ENCODE measurements around the gene KXD1. TPM values are rescaled to one million over a fixed set of nuclear protein-coding genes. Genes with fewer than 3 reads are reported as not detected.

The KXD1 gene
- total and polyA plus RNA-seq, 2 experiments from 2014 or later: 110 to 129 TPM

DNA sequence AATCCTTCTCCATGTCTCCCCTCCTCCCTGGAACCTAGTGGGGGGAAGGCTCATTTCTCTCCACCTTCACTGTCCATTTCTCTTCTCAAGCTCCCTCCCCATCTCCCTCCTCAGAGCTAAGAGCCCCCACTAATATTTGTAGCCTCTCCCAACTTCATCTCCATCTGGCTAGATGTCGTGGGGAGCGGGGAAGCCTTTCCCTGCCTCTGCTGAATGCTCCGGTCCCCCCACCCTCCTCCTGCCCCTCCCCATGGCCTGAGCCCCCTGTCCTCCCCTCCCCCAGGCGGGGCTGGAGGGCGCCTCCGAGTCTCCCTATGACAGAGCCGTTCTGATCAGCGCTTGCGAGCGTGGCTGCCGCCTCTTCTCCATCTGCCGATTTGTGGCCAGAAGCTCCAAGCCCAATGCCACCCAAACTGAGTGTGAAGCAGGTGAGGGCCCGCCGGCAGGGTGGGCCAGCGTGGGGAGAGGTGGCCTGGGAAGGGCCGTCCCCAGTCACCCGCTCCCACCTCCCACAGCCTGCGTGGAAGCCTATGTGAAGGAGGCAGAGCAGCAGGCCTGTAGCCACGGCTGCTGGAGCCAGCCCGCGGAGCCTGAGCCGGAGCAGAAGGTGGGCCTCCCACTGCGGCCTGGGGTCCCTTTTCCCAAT, 56.0 kb downstream of the KXD1 start:
- no peaks in the 10 kb centered on the region for H3K4me1 ChIP-seq (ENCODE audit: insufficient read depth)
- H3K9ac ChIP-seq: no peak overlapping the region
- no peak overlapping the region for H3K4me2 ChIP-seq (ENCODE audit: unreplicated experiment)
- no peaks in the 10 kb centered on the region for H3K9me3 ChIP-seq (ENCODE audit: low read depth)
- no peaks in the 10 kb centered on the region for H3K79me2 ChIP-seq (ENCODE audit: insufficient read depth)
- H3K9me2 ChIP-seq (ENCODE audit: insufficient read depth): no peaks in the 10 kb centered on the region
- no peak overlapping the region for H3K4me3 ChIP-seq
- in situ Hi-C loops (cut with MboI): no loop called here
- no peak overlapping the region for H2AFZ ChIP-seq
- H4K20me1 ChIP-seq (ENCODE audit: insufficient read depth): no peaks in the 10 kb centered on the region
- no peak overlapping the region for H3K27ac ChIP-seq
- DNase-seq: no peak
- WGBS, 2 experiments (ENCODE audit: low coverage in 1 of 2, low lambda C conversion rate in 2 of 2, missing lambda C conversion rate in 2 of 2): 32% methylated on average over 21 to 22 of the region's 23 CpGs
- peaks cover 65% of the 10 kb centered on the region for H3K27me3 ChIP-seq (replicated peaks; ENCODE audit: insufficient read depth)
- TF ChIP-seq EZH2 (IDR thresholded peaks at IDR 0.05; ENCODE audit: insufficient read depth, poor library complexity, severe bottlenecking): no peak
- no peak for TF ChIP-seq EZH2phosphoT487 (IDR thresholded peaks at IDR 0.05; ENCODE audit: insufficient read depth, low read depth)
- H3K36me3 ChIP-seq (ENCODE audit: low read depth): no peaks in the 10 kb centered on the region
- H3F3A ChIP-seq (ENCODE audit: insufficient read depth): 0 out of 2 replicates have a peak, but pooled peaks cover under 1% of the 10 kb centered on the region

DNA sequence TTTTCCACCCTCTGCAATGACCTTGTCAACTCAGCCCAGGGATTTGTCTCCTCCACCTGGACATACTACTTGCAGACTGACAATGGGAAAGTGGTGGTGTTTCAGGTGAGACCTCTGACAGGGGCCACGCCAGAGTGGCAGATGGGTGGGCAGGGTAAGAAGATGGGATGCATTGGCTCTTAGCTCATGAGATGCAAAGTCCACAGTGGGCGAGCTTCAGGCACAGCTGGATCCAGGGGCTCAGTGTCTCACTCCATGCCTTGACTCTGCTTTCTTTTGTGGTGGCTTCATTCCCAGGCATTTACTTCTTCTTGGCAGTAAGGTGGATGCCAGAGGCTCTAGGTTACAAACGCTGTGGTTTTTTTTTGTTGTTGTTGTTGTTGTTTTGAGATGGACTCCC, 58.4 kb downstream of the KXD1 start:
- no peak overlapping the region for H2AFZ ChIP-seq
- H3K79me2 ChIP-seq (ENCODE audit: insufficient read depth): no peaks in the 10 kb centered on the region
- no peak overlapping the region for H3K4me3 ChIP-seq
- no peak overlapping the region for H3K27ac ChIP-seq
- in situ Hi-C loops (cut with MboI): no loop called here
- no peaks in the 10 kb centered on the region for H4K20me1 ChIP-seq (ENCODE audit: insufficient read depth)
- H3K27me3 ChIP-seq (replicated peaks; ENCODE audit: insufficient read depth): peaks cover 42% of the 10 kb centered on the region
- no peak for DNase-seq
- 43 to 47% methylated on average over 3 of the region's 3 CpGs for WGBS, 2 experiments (ENCODE audit: low coverage in 1 of 2, low lambda C conversion rate in 2 of 2, missing lambda C conversion rate in 2 of 2)
- no peaks in the 10 kb centered on the region for H3K4me1 ChIP-seq (ENCODE audit: insufficient read depth)
- H3K9me3 ChIP-seq (ENCODE audit: low read depth): no peaks in the 10 kb centered on the region
- H3K9ac ChIP-seq: no peak overlapping the region
- no peak overlapping the region for H3K4me2 ChIP-seq (ENCODE audit: unreplicated experiment)
- H3F3A ChIP-seq (ENCODE audit: insufficient read depth): no peaks in the 10 kb centered on the region
- H3K36me3 ChIP-seq (ENCODE audit: low read depth): no peaks in the 10 kb centered on the region
- TF ChIP-seq EZH2 (IDR thresholded peaks at IDR 0.05; ENCODE audit: insufficient read depth, poor library complexity, severe bottlenecking) (no peak), EZH2phosphoT487 (IDR thresholded peaks at IDR 0.05; ENCODE audit: insufficient read depth, low read depth) (no peak)
- H3K9me2 ChIP-seq (ENCODE audit: insufficient read depth): no peaks in the 10 kb centered on the region

DNA sequence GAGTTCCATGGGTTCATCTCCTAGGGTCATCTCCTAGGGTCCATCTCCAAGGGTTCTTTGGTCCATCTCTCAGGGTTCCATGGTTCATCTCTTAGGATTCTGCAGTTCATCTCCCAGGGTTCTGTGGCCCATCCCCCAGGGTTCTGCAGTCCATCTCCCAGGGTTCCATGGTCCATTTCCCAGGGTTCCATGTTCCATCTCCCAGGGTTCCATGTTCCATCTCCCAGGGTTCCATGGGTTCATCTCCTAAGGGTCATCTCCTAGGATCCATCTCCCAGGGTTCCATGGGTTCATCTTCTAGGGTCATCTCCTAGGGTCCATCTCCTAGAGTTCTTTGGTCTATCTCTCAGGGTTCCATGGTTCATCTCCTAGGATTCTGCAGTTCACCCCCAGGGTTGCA, 59.9 kb downstream of the KXD1 start:
- TF ChIP-seq EZH2phosphoT487 (IDR thresholded peaks at IDR 0.05; ENCODE audit: insufficient read depth, low read depth) (no peak), EZH2 (IDR thresholded peaks at IDR 0.05; ENCODE audit: insufficient read depth, poor library complexity, severe bottlenecking) (no peak)

DNA sequence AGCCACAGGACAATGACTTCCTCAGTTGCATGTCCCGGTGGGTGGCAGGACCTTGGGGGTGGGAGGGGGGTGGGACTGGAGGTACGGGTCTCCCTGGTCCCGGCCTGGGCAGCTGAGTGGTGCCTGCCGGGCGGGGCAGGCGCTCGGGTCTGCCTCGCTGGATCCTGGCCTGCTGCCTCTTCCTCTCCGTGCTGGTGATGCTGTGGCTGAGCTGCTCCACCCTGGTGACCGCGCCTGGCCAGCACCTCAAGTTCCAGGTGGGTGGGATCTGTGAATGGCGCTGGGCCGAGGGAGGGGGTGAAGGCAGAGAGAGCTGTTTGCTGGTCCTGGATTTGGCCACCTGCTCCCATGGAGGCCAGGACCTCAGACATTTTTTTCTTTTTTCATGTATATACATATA, 60.6 kb downstream of the KXD1 start:
- Histone ChIP-seq H2AFZ (no peak overlapping the region), H3K4me3 (no peak overlapping the region), H3F3A (ENCODE audit: insufficient read depth) (no peaks in the 10 kb centered on the region), H3K9me3 (ENCODE audit: low read depth) (no peaks in the 10 kb centered on the region), H3K27ac (no peak overlapping the region), H3K4me1 (ENCODE audit: insufficient read depth) (no peaks in the 10 kb centered on the region), H4K20me1 (ENCODE audit: insufficient read depth) (no peaks in the 10 kb centered on the region), H3K9ac (no peak overlapping the region), H3K36me3 (ENCODE audit: low read depth) (no peaks in the 10 kb centered on the region), H3K9me2 (ENCODE audit: insufficient read depth) (no peaks in the 10 kb centered on the region), H3K79me2 (ENCODE audit: insufficient read depth) (no peaks in the 10 kb centered on the region), H3K27me3 (replicated peaks; ENCODE audit: insufficient read depth) (peaks cover 23% of the 10 kb centered on the region), H3K4me2 (ENCODE audit: unreplicated experiment) (no peak overlapping the region)
- 75 to 81% methylated on average over 6 to 12 of the region's 13 CpGs for WGBS, 2 experiments (ENCODE audit: low coverage in 1 of 2, low lambda C conversion rate in 2 of 2, missing lambda C conversion rate in 2 of 2)
- no peak for DNase-seq
- in situ Hi-C loops (cut with MboI): no loop called here
- TF ChIP-seq EZH2phosphoT487 (IDR thresholded peaks at IDR 0.05; ENCODE audit: insufficient read depth, low read depth) (no peak), EZH2 (IDR thresholded peaks at IDR 0.05; ENCODE audit: insufficient read depth, poor library complexity, severe bottlenecking) (no peak)

More for the DNA sequence above, 59.9 kb downstream of the KXD1 start:
- Histone ChIP-seq H3K4me3 (no peak overlapping the region), H3K4me1 (ENCODE audit: insufficient read depth) (no peaks in the 10 kb centered on the region), H3K4me2 (ENCODE audit: unreplicated experiment) (no peak overlapping the region), H3K9ac (no peak overlapping the region), H2AFZ (no peak overlapping the region), H3K9me2 (ENCODE audit: insufficient read depth) (no peaks in the 10 kb centered on the region), H3F3A (ENCODE audit: insufficient read depth) (no peaks in the 10 kb centered on the region), H3K27me3 (replicated peaks; ENCODE audit: insufficient read depth) (peaks cover 29% of the 10 kb centered on the region), H4K20me1 (ENCODE audit: insufficient read depth) (no peaks in the 10 kb centered on the region), H3K79me2 (ENCODE audit: insufficient read depth) (no peaks in the 10 kb centered on the region), H3K27ac (no peak overlapping the region), H3K9me3 (ENCODE audit: low read depth) (no peaks in the 10 kb centered on the region), H3K36me3 (ENCODE audit: low read depth) (no peaks in the 10 kb centered on the region)
- in situ Hi-C loops (cut with MboI): no loop called here
- no peak for DNase-seq

Other genes with a start within 250 kb of the KXD1 start
- 167 and 203 TPM in 2 replicates for gene LSM4, start 234.8 kb upstream of the KXD1 start, total RNA-seq (2014; rRNA removed; shearing (Covaris generic))
- 200 and 208 TPM in 2 replicates for gene LSM4, start 234.8 kb upstream of the KXD1 start, polyA plus RNA-seq (2016; fragmentation: Nextera tagmentation; extraction: Ambion mirVana)
- 12.0 and 20.5 TPM in 2 replicates for gene PGPEP1, start 217.3 kb upstream of the KXD1 start, total RNA-seq (2014; rRNA removed; shearing (Covaris generic))
- 9.4 and 14.5 TPM in 2 replicates for gene PGPEP1, start 217.3 kb upstream of the KXD1 start, polyA plus RNA-seq (2016; fragmentation: Nextera tagmentation; extraction: Ambion mirVana)
- gene GDF15, start 171.7 kb upstream of the KXD1 start, total RNA-seq (2014; rRNA removed; shearing (Covaris generic)): 27.7 and 33.3 TPM in 2 replicates
- 32.7 and 36.0 TPM in 2 replicates for gene GDF15, start 171.7 kb upstream of the KXD1 start, polyA plus RNA-seq (2016; fragmentation: Nextera tagmentation; extraction: Ambion mirVana)
- not detected in 2 replicates for gene LRRC25, start 160.2 kb upstream of the KXD1 start, total RNA-seq (2014; rRNA removed; shearing (Covaris generic))
- not detected in 2 replicates for gene LRRC25, start 160.2 kb upstream of the KXD1 start, polyA plus RNA-seq (2016; fragmentation: Nextera tagmentation; extraction: Ambion mirVana)
- 156 and 169 TPM in 2 replicates for gene SSBP4, start 138.5 kb upstream of the KXD1 start, total RNA-seq (2014; rRNA removed; shearing (Covaris generic))
- 46.5 and 46.9 TPM in 2 replicates for gene SSBP4, start 138.5 kb upstream of the KXD1 start, polyA plus RNA-seq (2016; fragmentation: Nextera tagmentation; extraction: Ambion mirVana)
- 5.5 and 8.9 TPM in 2 replicates for gene ISYNA1, start 119.7 kb upstream of the KXD1 start, total RNA-seq (2014; rRNA removed; shearing (Covaris generic))
- gene ISYNA1, start 119.7 kb upstream of the KXD1 start, polyA plus RNA-seq (2016; fragmentation: Nextera tagmentation; extraction: Ambion mirVana): 12.3 and 17.2 TPM in 2 replicates
- gene ELL, start 35.8 kb upstream of the KXD1 start, total RNA-seq (2014; rRNA removed; shearing (Covaris generic)): 22.1 and 24.2 TPM in 2 replicates
- 16.4 and 17.1 TPM in 2 replicates for gene ELL, start 35.8 kb upstream of the KXD1 start, polyA plus RNA-seq (2016; fragmentation: Nextera tagmentation; extraction: Ambion mirVana)
- gene FKBP8, start 14.3 kb upstream of the KXD1 start, total RNA-seq (2014; rRNA removed; shearing (Covaris generic)): 419 and 466 TPM in 2 replicates
- gene FKBP8, start 14.3 kb upstream of the KXD1 start, polyA plus RNA-seq (2016; fragmentation: Nextera tagmentation; extraction: Ambion mirVana): 195 and 208 TPM in 2 replicates
- 647 and 755 TPM in 2 replicates for gene UBA52, start 14.0 kb downstream of the KXD1 start, total RNA-seq (2014; rRNA removed; shearing (Covaris generic))
- 708 and 711 TPM in 2 replicates for gene UBA52, start 14.0 kb downstream of the KXD1 start, polyA plus RNA-seq (2016; fragmentation: Nextera tagmentation; extraction: Ambion mirVana)
- gene REX1BD, start 30.9 kb downstream of the KXD1 start, total RNA-seq (2014; rRNA removed; shearing (Covaris generic)): 79.9 and 133 TPM in 2 replicates
- 103 and 105 TPM in 2 replicates for gene REX1BD, start 30.9 kb downstream of the KXD1 start, polyA plus RNA-seq (2016; fragmentation: Nextera tagmentation; extraction: Ambion mirVana)
- gene CRLF1, start 48.9 kb downstream of the KXD1 start, total RNA-seq (2014; rRNA removed; shearing (Covaris generic)): 40.0 and 59.2 TPM in 2 replicates
- gene CRLF1, start 48.9 kb downstream of the KXD1 start, polyA plus RNA-seq (2016; fragmentation: Nextera tagmentation; extraction: Ambion mirVana): 8.6 and 9.9 TPM in 2 replicates
- 0.13 and 0.97 TPM in 2 replicates for gene TMEM59L, start 55.0 kb downstream of the KXD1 start, total RNA-seq (2014; rRNA removed; shearing (Covaris generic))
- gene TMEM59L, start 55.0 kb downstream of the KXD1 start, polyA plus RNA-seq (2016; fragmentation: Nextera tagmentation; extraction: Ambion mirVana): 2.1 and 3.4 TPM in 2 replicates
- gene KLHL26, start 79.2 kb downstream of the KXD1 start, total RNA-seq (2014; rRNA removed; shearing (Covaris generic)): 5.7 and 6.4 TPM in 2 replicates
- 2.8 and 2.9 TPM in 2 replicates for gene KLHL26, start 79.2 kb downstream of the KXD1 start, polyA plus RNA-seq (2016; fragmentation: Nextera tagmentation; extraction: Ambion mirVana)
- 1.2 and 1.4 TPM in 2 replicates for gene CRTC1, start 125.8 kb downstream of the KXD1 start, total RNA-seq (2014; rRNA removed; shearing (Covaris generic))
- 4.0 and 5.1 TPM in 2 replicates for gene CRTC1, start 125.8 kb downstream of the KXD1 start, polyA plus RNA-seq (2016; fragmentation: Nextera tagmentation; extraction: Ambion mirVana)
- gene COMP, start 233.4 kb downstream of the KXD1 start, total RNA-seq (2014; rRNA removed; shearing (Covaris generic)): 93.8 and 96.6 TPM in 2 replicates
- gene COMP, start 233.4 kb downstream of the KXD1 start, polyA plus RNA-seq (2016; fragmentation: Nextera tagmentation; extraction: Ambion mirVana): 252 and 257 TPM in 2 replicates